MCF 10A (cell line): ENCODE measurements around the gene TMEM170A. TPM values are rescaled to one million over a fixed set of nuclear protein-coding genes. Genes with fewer than 3 reads are reported as not detected.

Experiments used
- BruUV-seq: library from RNA; stranded (reverse); fragments of 400-500 nt; replicated peaks from 2 replicates; lab custom pipeline; 2021; lab: Mats Ljungman, UMichigan
- CTCF ChIA-PET: fragments of 300-600 bp; sonication (Branson Sonifier 250); formaldehyde crosslinking; extraction: SDS; loops from one replicate; lab custom pipeline; 2021; ENCODE audit warnings: antibody characterized with exemption, inconsistent platforms; lab: Yijun Ruan, JAX
- POLR2A ChIA-PET: fragments of 300-600, 350-650 bp; sonication (Branson Sonifier 250); formaldehyde crosslinking; extraction: SDS; loops from one replicate; lab custom pipeline; 2020; ENCODE audit warnings: antibody characterized with exemption, inconsistent platforms; lab: Yijun Ruan, JAX
- DNase-seq: peaks from one replicate; pipeline ENCODE4 v3.0.0-alpha.2; 2018; ENCODE audit not compliant: unreplicated experiment
- H3K27ac Mint-ChIP-seq: one replicate; pipeline ENCODE4 v1.8.0; 2022; ENCODE audit warnings: mild to moderate bottlenecking, low read depth, mixed read lengths; ENCODE audit not compliant: unreplicated experiment
- H3K27me3 Mint-ChIP-seq: one replicate; pipeline ENCODE4 v1.8.0; 2022; ENCODE audit warnings: mixed read lengths; ENCODE audit not compliant: insufficient read depth, unreplicated experiment
- H3K36me3 Mint-ChIP-seq: one replicate; pipeline ENCODE4 v1.8.0; 2022; ENCODE audit warnings: mild to moderate bottlenecking, moderate library complexity, mixed read lengths; ENCODE audit not compliant: insufficient read depth, unreplicated experiment
- H3K4me1 Mint-ChIP-seq: one replicate; pipeline ENCODE4 v1.8.0; 2022; ENCODE audit warnings: mixed read lengths; ENCODE audit not compliant: insufficient read depth, unreplicated experiment
- H3K4me3 Mint-ChIP-seq: one replicate; pipeline ENCODE4 v1.8.0; 2022; ENCODE audit warnings: mild to moderate bottlenecking, moderate library complexity, mixed read lengths; ENCODE audit not compliant: unreplicated experiment
- H3K9me3 Mint-ChIP-seq: one replicate; pipeline ENCODE4 v1.8.0; 2022; ENCODE audit warnings: mixed read lengths; ENCODE audit not compliant: unreplicated experiment
- intact Hi-C: fragments of 100-400 bp; cut with micrococcal nuclease; formaldehyde crosslinking; loops from 2 replicates; pipeline ENCODE4 v1.14.1; 2022
- total RNA-seq: library from RNA; stranded (reverse); gene quantifications from 2 replicates; pipeline ENCODE4 v1.2.3, GENCODE V29; 2022
- TF ChIP-seq, protein P1 (sequence below): fragments of 200-600 bp; IDR thresholded peaks from one replicate; pipeline ENCODE4 v1.8.0; 2022; ENCODE audit warnings: antibody characterized with exemption, mild to moderate bottlenecking; ENCODE audit not compliant: unreplicated experiment

The TMEM170A gene
- total RNA-seq, 1 experiment from 2014 or later: 20.1 TPM

DNA sequence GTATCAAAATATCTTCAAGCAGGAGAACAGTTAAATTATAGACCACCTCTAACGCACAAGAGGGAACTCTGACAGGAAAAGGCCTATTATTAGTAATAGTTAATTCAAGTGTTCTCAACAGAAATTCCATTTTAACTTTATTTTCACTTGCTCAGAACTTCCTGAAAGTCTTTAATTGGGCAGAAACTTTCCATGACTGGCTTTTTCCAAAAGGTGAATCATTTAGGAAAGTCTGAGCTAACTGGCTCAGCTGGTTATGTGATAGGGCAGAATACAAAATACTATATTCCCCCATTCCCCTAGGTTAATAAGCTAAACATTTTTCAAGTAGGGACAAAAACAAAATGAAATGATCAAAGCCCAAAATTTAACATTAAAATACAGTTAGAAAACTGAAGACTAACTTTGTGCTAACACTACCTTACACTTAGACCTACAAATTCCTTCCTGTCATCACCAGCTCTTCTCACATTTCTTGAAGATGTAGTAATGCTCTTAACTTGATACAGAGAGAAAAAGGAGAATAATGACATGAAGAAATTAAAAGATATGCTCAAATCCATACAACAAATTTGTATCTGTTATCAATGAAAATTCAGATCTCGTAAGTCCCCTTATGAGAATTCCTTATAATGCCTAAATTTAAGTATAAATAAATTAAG is 62.2 kb downstream of the TMEM170A start:
- intact Hi-C loops: loop anchor here (5.0 kb wide), 1 partner anchor 170 kb away; no protein-coding TSS in a partner anchor

DNA sequence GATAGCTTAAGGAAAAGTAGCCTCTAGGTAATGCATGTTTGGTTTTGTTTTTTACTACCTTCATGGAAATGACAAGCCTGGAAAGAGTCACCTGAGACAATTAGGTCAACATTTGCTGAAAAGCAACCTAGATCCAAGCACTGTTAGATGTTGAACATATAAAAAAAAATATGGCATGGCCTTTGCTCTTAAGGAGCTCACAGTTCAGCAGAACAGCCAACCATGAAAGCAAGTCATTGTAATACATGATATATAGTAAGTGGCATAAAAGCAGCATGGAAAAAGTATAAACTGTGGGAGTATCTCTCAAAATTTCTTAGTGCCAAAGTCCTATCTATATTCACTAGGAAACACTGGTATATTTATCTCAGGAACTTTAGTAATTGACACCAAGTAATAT is 62.8 kb downstream of the TMEM170A start:
- POLR2A ChIA-PET: interaction anchor here (0.5 to 1.1 kb wide), 3 partner anchors 23 to 202 kb away, joined by 3 to 4 read pairs (median 4); no protein-coding TSS in a partner anchor

More for the DNA sequence above, 62.2 kb downstream of the TMEM170A start:
- ChIA-PET POLR2A (interaction anchor here (0.5 to 1.1 kb wide), 3 partner anchors 24 to 203 kb away, joined by 3 to 4 read pairs (median 4); no protein-coding TSS in a partner anchor), CTCF (interaction anchor here (0.6 to 8.5 kb wide), 22 partner anchors 8 to 1030 kb away, joined by 3 to 117 read pairs (median 4); no protein-coding TSS in a partner anchor)
- H3K4me1 Mint-ChIP-seq: peaks cover 5% of the 10 kb centered on the region
- H3K27me3 Mint-ChIP-seq: no peaks in the 10 kb centered on the region
- TF ChIP-seq, protein P1, sequence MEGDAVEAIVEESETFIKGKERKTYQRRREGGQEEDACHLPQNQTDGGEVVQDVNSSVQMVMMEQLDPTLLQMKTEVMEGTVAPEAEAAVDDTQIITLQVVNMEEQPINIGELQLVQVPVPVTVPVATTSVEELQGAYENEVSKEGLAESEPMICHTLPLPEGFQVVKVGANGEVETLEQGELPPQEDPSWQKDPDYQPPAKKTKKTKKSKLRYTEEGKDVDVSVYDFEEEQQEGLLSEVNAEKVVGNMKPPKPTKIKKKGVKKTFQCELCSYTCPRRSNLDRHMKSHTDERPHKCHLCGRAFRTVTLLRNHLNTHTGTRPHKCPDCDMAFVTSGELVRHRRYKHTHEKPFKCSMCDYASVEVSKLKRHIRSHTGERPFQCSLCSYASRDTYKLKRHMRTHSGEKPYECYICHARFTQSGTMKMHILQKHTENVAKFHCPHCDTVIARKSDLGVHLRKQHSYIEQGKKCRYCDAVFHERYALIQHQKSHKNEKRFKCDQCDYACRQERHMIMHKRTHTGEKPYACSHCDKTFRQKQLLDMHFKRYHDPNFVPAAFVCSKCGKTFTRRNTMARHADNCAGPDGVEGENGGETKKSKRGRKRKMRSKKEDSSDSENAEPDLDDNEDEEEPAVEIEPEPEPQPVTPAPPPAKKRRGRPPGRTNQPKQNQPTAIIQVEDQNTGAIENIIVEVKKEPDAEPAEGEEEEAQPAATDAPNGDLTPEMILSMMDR: no peak
- DNase-seq: no peak
- no peak overlapping the region for H3K4me3 Mint-ChIP-seq
- H3K36me3 Mint-ChIP-seq: peaks cover 37% of the 10 kb centered on the region
- BruUV-seq: no TSS peak
- no peaks in the 10 kb centered on the region for H3K9me3 Mint-ChIP-seq
- no peak overlapping the region for H3K27ac Mint-ChIP-seq

DNA sequence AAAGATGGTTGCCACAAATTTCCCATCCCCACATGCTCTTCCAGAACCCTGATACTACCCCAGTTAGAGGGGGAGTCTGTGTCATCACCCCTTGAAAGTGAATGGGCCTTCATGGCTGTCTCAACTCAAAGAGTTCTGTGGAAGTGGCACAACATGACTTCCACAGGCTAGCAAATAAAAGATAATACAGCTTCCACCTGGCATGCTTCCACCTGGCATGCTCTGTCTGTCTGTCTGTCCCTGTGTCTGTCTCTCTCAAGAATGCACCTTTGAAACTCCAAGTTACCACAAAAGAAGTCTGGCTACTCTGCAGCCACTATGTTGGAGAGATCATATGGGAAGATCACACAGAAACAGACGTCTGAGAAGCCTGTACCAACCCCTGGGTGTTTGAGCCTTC is 66.2 kb downstream of the TMEM170A start:
- H3K27me3 Mint-ChIP-seq: no peaks in the 10 kb centered on the region
- peaks cover 11% of the 10 kb centered on the region for H3K4me1 Mint-ChIP-seq
- no peaks in the 10 kb centered on the region for H3K9me3 Mint-ChIP-seq
- no peak for DNase-seq
- intact Hi-C loops: no loop called here
- H3K36me3 Mint-ChIP-seq: peaks cover 22% of the 10 kb centered on the region
- TF ChIP-seq, protein P1: no peak
- H3K27ac Mint-ChIP-seq: no peak overlapping the region
- ChIA-PET CTCF (interaction anchor here (2.2 to 4.9 kb wide), 3 partner anchors 12 to 199 kb away, joined by 7 to 30 read pairs (median 8); no protein-coding TSS in a partner anchor), POLR2A (interaction anchor here (0.8 kb wide), 1 partner anchor 67 kb away, joined by 3 read pairs; no protein-coding TSS in a partner anchor)
- no peak overlapping the region for H3K4me3 Mint-ChIP-seq
- no TSS peak for BruUV-seq

More for the DNA sequence above, 62.8 kb downstream of the TMEM170A start:
- Mint-ChIP-seq H3K27me3 (no peaks in the 10 kb centered on the region), H3K4me3 (no peak overlapping the region), H3K36me3 (peaks cover 31% of the 10 kb centered on the region), H3K27ac (no peak overlapping the region), H3K9me3 (no peaks in the 10 kb centered on the region), H3K4me1 (peaks cover 5% of the 10 kb centered on the region)
- CTCF ChIA-PET: interaction anchor here (0.6 to 8.5 kb wide), 20 partner anchors 9 to 1779 kb away, joined by 3 to 117 read pairs (median 4); no protein-coding TSS in a partner anchor
- BruUV-seq: no TSS peak
- DNase-seq: no peak
- TF ChIP-seq, protein P1: no peak
- intact Hi-C loops: loop anchor here (5.0 kb wide), 1 partner anchor 169 kb away; no protein-coding TSS in a partner anchor

DNA sequence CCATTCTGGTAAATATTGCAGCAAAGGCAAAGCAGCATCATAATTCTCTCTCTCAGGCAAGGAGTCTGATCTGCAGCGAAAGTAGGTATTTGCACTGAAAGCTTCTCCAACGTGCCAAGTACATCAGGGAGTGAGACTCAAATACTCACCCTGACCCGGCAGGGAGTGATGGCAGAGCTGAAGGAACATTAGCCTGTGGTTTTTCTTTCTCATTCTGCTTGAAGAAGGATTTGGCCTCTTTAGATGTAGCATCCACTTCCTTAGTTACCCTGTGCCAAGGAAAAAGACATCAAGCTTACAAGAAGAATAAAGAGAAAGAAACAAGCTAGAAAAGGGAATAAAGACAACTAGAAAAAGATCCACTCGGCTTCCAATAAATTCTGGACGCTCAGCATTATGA is 69.5 kb downstream of the TMEM170A start:
- DNase-seq: no peak
- peaks cover 31% of the 10 kb centered on the region for H3K36me3 Mint-ChIP-seq
- intact Hi-C loops: no loop called here
- TF ChIP-seq, protein P1: no peak
- H3K9me3 Mint-ChIP-seq: no peaks in the 10 kb centered on the region
- ChIA-PET CTCF (interaction anchor here (0.9 to 7.5 kb wide), 3 partner anchors 8 to 369 kb away, joined by 4 to 81 read pairs (median 16); no protein-coding TSS in a partner anchor), POLR2A (interaction anchor here (0.9 to 3.3 kb wide), 5 partner anchors 9 to 228 kb away, joined by 3 to 19 read pairs (median 5); no protein-coding TSS in a partner anchor)
- H3K27me3 Mint-ChIP-seq: no peaks in the 10 kb centered on the region
- H3K4me1 Mint-ChIP-seq: peaks cover 11% of the 10 kb centered on the region
- no TSS peak for BruUV-seq
- H3K4me3 Mint-ChIP-seq: no peak overlapping the region
- H3K27ac Mint-ChIP-seq: no peak overlapping the region
